NCI-H1930 (cell line): ENCODE results near the gene PIGX.

Experiments used
- DNase-seq, 2 experiments: peaks; one replicate each; lab custom pipeline; 2025; lab: John Stamatoyannopoulos, UW

The PIGX gene

GRCh38 chr3:196711838-196712513 is at the start of gene PIGX, which contains the start of gene CEP19:
Gene PIGX, plus strand, starts transcription at chr3:196712377.
Gene CEP19, minus strand, starts transcription at chr3:196712250. Its CDS starts 3,593 bp downstream, at chr3:196708657.
- DNase-seq = peak; percentile 71 to 90

DNA sequence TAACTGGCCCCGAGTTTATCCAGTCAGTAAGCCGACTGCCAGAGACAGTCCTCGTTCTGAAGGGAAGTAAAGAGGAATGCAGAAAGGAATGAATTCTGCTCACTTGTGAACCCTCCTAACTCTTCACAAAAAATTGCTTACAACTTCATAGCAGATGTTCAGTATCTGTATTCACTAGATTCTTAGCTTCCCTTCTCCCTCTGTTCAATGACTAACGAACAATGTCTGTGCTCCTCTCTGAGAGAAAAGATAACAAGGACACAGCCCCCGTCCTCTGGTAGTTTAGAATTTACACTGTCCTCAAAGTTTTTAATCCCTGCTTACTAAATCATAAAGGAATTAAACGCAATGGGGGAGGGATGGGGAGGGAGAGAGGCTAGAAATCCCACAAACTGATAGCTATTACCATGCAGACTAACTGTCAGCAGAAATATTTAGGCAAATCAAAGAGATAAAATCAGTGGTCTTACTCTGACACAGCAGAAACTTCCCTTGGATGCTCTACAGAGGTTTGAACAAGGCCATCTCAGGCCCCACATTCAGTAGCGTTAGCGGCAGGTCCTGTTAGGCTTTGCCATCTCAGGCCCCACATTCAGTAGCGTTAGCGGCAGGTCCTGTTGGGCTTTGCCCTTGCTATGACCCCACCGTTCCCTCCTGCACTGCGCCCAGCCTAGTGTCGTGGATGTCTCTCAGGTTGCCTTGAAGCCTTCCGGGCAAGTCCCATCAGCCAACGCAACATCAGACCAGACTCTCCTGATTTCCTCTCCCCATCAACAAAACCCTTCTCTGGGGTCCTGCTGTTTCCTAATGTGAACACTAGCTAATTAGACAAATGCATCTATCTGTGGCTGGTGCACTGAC is 49.2 kb upstream of the PIGX start:
- DNase-seq = no peak

DNA sequence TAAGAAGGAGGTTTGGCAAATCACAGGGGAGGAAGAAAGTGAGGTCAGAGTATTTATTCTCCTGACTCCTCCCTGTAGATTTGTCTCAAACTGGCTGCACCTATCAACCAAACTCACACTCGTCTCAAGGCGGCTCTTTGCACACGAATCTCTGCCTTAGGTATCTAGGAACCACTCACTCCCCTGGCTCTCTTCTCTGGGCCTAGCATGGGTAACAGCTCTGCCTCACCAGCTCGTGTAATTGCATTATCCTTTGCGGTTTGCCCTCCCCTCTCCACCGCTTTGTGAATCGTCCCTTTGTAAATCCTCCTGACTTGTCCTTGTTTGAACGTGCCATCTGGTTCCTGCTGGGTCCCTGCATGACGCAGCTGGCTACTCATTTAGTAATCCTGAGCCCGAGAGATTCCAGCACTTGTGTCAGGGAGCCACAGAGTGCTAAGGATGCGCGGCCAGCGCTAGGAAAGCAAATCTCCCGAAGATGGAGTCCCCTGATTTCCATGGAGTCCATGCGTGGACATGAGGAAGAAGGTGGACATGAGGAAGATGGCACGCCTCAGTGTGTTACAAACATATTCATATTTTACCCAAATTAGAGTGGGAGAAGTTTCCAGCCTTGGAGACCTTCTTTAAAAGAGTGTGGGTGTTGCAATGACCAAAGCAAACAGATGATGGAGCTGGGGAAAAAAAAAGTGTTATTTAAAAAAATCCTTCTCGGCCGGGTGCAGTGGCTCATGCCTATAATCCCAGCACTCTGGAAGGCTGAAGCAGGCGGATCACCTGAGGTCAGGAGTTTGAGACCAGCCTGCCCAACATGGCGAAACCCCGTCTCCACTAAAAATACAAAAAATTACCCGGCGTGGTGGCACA is 45.9 kb upstream of the PIGX start:
- DNase-seq = no peak

DNA sequence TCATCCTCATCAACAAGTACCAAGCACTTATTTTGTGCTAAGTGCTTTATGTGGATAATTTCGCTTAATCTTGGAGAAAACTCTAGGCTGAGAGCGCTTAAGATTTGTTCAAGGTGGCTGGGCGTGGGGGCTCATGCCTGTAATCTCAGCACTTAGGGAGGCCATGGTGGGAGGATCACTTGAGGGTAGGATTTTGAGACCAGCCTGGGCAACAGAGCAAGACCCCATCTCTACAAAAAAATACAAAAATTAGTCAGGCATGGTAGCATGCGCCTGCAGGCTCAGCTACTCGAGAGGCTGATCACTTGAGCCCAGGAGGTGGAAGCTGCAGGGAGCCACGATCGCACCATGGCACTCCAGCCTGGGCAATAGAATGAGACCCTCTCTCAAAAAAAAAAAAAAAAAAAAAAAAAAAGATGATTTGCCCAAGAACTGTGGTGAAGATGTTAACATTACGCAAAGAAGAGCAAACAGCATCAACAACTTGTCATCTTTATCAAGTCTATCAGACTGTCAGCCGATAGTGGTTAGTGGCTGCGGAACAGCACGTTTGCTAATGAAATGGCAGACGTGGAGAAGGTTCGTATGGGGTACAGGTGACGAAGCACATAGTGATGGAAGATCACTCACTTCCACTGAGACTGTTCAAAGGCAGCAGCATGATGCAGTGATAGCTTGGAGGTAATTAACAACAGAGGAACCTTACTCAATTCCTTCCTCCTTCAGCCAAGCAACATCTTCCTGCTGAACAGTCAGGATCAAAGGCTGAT is 44.9 kb upstream of the PIGX start:
- no peak for DNase-seq

- DNase-seq = no peak
Observed at GRCh38 chr3:196670339-196670738, 41.8 kb upstream of the PIGX start.

DNA sequence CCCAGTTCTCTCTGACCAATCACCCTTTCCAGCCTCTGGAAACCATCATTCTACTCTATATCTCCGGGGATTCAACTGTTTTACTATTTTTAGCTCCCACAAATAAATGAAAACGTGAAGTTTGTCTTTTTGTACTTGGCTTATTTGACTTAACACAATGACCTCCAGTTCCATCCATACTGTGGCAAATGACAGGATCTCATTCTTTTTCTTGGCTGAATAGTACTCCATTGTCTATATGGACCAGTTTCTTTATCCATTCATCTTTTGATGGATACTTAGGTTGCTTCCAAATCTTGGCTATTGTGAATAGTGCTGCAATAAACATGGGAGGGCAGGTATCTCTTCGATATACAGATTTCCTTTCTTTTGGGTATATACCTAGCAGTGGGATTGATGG is 38.5 kb upstream of the PIGX start:
- DNase-seq = no peak

DNA sequence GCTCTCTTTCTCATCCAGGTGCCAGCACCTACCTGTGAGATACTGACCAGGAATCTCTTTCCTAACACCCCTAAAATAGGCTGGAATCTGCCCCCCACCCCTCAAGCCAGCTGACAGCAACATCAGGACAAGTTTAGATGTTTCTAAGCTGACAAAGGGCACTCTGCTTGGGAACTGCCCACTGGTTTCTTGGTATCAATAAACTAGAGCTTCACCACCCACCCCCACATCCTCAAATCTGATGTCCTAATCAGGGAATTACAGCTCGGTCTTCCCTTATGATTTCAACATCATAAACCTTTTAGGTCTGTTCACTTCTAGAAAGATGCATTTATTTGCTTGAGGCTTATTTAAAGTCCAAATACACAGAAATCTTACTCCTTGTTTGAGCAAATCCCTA is 34.8 kb upstream of the PIGX start:
- no peak for DNase-seq

- DNase-seq = no peak
Observed at GRCh38 chr3:196677931-196678330, 34.2 kb upstream of the PIGX start.

DNA sequence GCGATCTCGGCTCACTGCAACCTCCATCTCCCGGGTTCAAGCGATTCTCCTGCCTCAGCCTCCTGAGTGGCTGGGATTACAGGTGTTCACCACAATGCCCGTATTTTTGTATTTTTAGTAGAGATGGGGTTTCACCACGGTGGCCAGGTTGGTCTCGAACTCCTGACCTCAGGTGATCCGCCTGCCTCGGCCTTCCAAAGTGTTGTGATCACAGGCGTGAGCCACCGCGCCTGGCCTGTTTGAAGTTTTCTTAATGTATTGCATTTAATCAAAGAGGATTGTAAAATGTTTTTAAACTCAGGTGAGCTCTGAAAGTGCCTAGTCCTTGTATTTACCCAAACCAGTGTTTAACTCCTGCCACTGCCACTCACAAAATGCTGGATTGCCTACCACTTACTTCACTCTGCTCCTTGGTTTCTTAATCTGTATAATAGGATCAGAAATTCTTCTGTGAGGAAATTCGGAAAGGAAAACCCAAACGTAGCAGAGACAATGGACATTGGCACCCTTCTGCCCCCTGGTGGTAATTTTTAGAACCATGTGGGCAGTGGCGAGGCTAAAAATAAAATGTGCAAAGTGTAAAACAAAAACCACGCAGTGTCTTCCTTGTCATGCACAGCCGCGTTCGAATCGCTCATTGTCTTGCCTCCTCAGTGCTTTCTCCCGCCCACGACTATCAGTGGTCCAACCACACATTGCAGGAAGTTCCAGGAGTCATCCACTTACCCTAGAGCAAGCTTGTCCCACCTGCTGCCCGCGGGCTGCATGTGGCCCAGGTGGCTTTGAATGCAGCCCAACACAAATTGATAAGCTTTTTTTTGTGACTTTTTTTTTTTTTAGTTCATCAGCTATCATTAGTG is 27.4 kb upstream of the PIGX start:
- peak in 1 of 2 experiments; percentile 4 for DNase-seq

GRCh38 chr3:196686436-196686835 is 25.7 kb upstream of the PIGX start:
- no peak for DNase-seq

- DNase-seq = peak; percentile 8 to 32
Observed at GRCh38 chr3:196688349-196688748, 23.8 kb upstream of the PIGX start.

DNA sequence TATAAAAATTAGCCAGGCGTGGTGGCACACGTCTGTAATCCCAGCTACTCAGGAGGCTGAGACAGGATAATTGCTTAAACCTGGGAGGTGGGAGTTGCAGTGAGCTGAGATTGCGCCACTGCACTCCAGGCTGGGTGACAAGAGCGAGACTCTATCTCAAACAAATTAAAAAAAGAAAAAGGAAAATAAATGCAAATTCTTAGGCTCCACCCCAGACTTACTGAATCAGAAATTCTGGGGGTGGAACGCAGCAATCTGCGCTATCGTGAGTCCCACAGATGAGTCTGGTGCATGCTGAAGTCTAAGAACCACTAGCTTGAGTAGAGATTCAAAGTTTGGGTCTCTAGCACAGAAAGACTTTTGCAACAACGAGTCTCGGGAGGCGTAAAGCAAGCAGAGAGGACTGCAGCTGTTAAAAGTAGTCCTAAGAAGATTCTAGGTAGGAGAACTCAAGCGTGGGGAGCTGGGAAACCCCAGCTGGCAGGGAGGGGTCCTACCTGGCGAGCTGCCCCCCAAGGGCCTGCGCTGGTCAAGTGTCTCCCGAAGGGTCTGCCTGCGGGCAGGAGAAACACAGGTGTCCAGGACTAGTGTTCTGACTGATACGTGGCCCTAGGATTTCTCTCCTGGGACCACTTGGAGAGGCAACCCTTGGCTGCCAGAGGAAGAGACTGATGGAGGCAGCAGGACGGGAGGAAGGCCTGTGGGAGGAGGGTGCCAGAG is 22.1 kb upstream of the PIGX start:
- no peak for DNase-seq

GRCh38 chr3:196691386-196691785 is 20.8 kb upstream of the PIGX start:
- DNase-seq = no peak

DNA sequence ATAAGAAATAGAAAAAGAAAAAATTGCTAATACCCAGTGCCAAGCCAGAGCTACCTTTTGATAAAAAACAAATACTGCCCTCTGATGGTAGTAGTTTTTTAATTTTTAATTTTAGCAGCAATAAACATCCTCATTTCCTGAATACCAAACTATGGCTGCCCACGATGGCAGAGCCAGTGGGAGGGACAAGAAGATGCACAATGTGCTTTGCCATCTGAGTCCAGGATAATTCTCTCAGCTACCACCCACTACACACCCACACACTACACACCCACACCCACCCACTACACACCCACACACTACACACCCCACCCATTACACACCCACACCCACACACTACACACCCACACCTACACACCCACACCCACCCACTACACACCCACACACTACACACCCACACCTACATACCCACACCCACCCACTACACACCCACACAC is 18.0 kb upstream of the PIGX start:
- no peak for DNase-seq

- DNase-seq = no peak
Observed at GRCh38 chr3:196694941-196695848, 17.0 kb upstream of the PIGX start.

GRCh38 chr3:196695849-196696226 is 16.3 kb upstream of the PIGX start:
- DNase-seq = no peak

GRCh38 chr3:196697270-196697669 is 14.9 kb upstream of the PIGX start:
- DNase-seq = no peak

DNA sequence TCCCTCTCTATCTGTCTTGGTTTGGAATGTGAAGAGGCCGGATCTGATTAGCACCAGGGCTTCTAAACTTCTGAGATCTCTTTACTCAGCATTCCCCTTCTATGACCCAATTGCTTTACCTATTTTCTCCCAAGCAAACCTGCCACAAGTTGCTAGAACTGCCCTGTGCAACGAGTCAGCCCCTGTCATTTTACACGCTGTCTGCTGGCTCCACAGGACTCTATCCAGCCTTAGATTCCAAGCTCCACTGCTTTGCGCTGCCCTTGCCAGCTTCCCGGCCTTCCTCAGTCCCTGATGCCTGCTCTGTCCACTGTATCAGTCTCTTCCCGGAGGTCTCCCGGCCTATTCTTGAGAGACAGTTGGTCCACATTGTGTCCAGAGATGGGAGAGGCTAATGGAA is 12.4 kb upstream of the PIGX start:
- no peak for DNase-seq

- no peak for DNase-seq
Observed at GRCh38 chr3:196700801-196701200, 11.4 kb upstream of the PIGX start.
